ENCODE data around the gene ARHGAP22.

Gene ARHGAP22

GRCh38 chr10:48542471-48543181 lies 62.2 kb downstream of the ARHGAP22 start:
- Histone ChIP-seq H3K9me3 (ENCODE audit: control insufficient read depth, low read length) (no peaks in the 10 kb centered on the region), H3K36me3 (ENCODE audit: control insufficient read depth, insufficient read depth, low read length) (no peaks in the 10 kb centered on the region), H3K27ac (ENCODE audit: low read depth, low read length, severe bottlenecking) (no peak overlapping the region), H3K4me1 (ENCODE audit: control insufficient read depth, insufficient read depth, low read length, poor library complexity, severe bottlenecking) (peaks cover 16% of the 10 kb centered on the region), H3K4me3 (ENCODE audit: extremely low read depth, insufficient read depth, low read length, poor library complexity, severe bottlenecking) (no peak overlapping the region)
- 86 to 95% methylated on average over 3 to 5 of the region's 6 CpGs for WGBS, 2 experiments (ENCODE audit: insufficient coverage in 2 of 2)

GRCh38 chr10:48541144-48541795 lies 63.6 kb downstream of the ARHGAP22 start:
- no peak overlapping the region for H3K4me3 ChIP-seq (ENCODE audit: extremely low read depth, insufficient read depth, low read length, poor library complexity, severe bottlenecking)
- 94 to 98% methylated on average over 7 of the region's 7 CpGs for WGBS, 2 experiments (ENCODE audit: insufficient coverage in 2 of 2)
- H3K27ac ChIP-seq (ENCODE audit: low read depth, low read length, severe bottlenecking), result no peak overlapping the region
- H3K4me1 ChIP-seq (ENCODE audit: control insufficient read depth, insufficient read depth, low read length, poor library complexity, severe bottlenecking), result peaks cover 16% of the 10 kb centered on the region
- H3K9me3 ChIP-seq (ENCODE audit: control insufficient read depth, low read length), result no peaks in the 10 kb centered on the region
- H3K36me3 ChIP-seq (ENCODE audit: control insufficient read depth, insufficient read depth, low read length), result no peaks in the 10 kb centered on the region

- peaks cover 19% of the 10 kb centered on the region for H3K4me1 ChIP-seq (ENCODE audit: control insufficient read depth, insufficient read depth, low read length, poor library complexity, severe bottlenecking)
- no CpG with 5 or more reads among the region's 2 CpGs for WGBS, 2 experiments (ENCODE audit: insufficient coverage in 2 of 2)
- no peaks in the 10 kb centered on the region for H3K36me3 ChIP-seq (ENCODE audit: control insufficient read depth, insufficient read depth, low read length)
- H3K27ac ChIP-seq (ENCODE audit: low read depth, low read length, severe bottlenecking), result no peak overlapping the region
- no peaks in the 10 kb centered on the region for H3K9me3 ChIP-seq (ENCODE audit: control insufficient read depth, low read length)
- no peak overlapping the region for H3K4me3 ChIP-seq (ENCODE audit: extremely low read depth, insufficient read depth, low read length, poor library complexity, severe bottlenecking)
These were observed 66.3 kb downstream of the ARHGAP22 start for GRCh38 chr10:48538611-48539010.

GRCh38 chr10:48536916-48537890 lies 67.7 kb downstream of the ARHGAP22 start:
- H3K9me3 ChIP-seq (ENCODE audit: control insufficient read depth, low read length), result no peaks in the 10 kb centered on the region
- no peak overlapping the region for H3K4me3 ChIP-seq (ENCODE audit: extremely low read depth, insufficient read depth, low read length, poor library complexity, severe bottlenecking)
- no peak overlapping the region for H3K27ac ChIP-seq (ENCODE audit: low read depth, low read length, severe bottlenecking)
- H3K36me3 ChIP-seq (ENCODE audit: control insufficient read depth, insufficient read depth, low read length), result no peaks in the 10 kb centered on the region
- H3K4me1 ChIP-seq (ENCODE audit: control insufficient read depth, insufficient read depth, low read length, poor library complexity, severe bottlenecking), result peaks cover 19% of the 10 kb centered on the region
- 82 to 84% methylated on average over 10 to 11 of the region's 13 CpGs for WGBS, 2 experiments (ENCODE audit: insufficient coverage in 2 of 2)

DNA sequence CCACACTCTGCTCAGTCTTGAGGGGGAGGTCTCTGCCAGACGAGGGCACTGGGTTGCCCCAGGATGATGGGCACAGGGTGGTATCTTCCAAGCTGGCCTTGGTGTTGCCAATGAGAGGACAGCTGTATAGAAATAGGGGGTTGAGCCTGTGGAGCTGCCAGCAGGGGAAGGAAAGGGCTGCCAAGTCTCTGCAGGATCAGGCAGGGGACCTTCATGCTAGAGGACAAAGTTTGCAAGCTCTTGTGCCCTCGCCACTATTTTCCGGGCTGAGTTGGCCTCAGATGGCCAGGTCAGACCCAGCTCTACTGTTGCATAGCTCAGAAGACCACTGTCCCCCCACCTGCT lies 68.7 kb downstream of the ARHGAP22 start:
- WGBS, 2 experiments (ENCODE audit: insufficient coverage in 2 of 2), result 93 to 97% methylated on average over 3 of the region's 3 CpGs

GRCh38 chr10:48535416-48536155 lies 69.3 kb downstream of the ARHGAP22 start:
- Histone ChIP-seq H3K36me3 (ENCODE audit: control insufficient read depth, insufficient read depth, low read length) (no peaks in the 10 kb centered on the region), H3K4me1 (ENCODE audit: control insufficient read depth, insufficient read depth, low read length, poor library complexity, severe bottlenecking) (peaks cover 4% of the 10 kb centered on the region), H3K9me3 (ENCODE audit: control insufficient read depth, low read length) (no peaks in the 10 kb centered on the region), H3K27ac (ENCODE audit: low read depth, low read length, severe bottlenecking) (no peak overlapping the region), H3K4me3 (ENCODE audit: extremely low read depth, insufficient read depth, low read length, poor library complexity, severe bottlenecking) (no peak overlapping the region)
- 83 to 91% methylated on average over 7 to 10 of the region's 12 CpGs for WGBS, 2 experiments (ENCODE audit: insufficient coverage in 2 of 2)

More for the DNA sequence above, 68.7 kb downstream of the ARHGAP22 start:
- Histone ChIP-seq H3K4me1 (ENCODE audit: control insufficient read depth, insufficient read depth, low read length, poor library complexity, severe bottlenecking) (peaks cover 10% of the 10 kb centered on the region), H3K27ac (ENCODE audit: low read depth, low read length, severe bottlenecking) (no peak overlapping the region), H3K9me3 (ENCODE audit: control insufficient read depth, low read length) (no peaks in the 10 kb centered on the region), H3K36me3 (ENCODE audit: control insufficient read depth, insufficient read depth, low read length) (no peaks in the 10 kb centered on the region), H3K4me3 (ENCODE audit: extremely low read depth, insufficient read depth, low read length, poor library complexity, severe bottlenecking) (no peak overlapping the region)

DNA sequence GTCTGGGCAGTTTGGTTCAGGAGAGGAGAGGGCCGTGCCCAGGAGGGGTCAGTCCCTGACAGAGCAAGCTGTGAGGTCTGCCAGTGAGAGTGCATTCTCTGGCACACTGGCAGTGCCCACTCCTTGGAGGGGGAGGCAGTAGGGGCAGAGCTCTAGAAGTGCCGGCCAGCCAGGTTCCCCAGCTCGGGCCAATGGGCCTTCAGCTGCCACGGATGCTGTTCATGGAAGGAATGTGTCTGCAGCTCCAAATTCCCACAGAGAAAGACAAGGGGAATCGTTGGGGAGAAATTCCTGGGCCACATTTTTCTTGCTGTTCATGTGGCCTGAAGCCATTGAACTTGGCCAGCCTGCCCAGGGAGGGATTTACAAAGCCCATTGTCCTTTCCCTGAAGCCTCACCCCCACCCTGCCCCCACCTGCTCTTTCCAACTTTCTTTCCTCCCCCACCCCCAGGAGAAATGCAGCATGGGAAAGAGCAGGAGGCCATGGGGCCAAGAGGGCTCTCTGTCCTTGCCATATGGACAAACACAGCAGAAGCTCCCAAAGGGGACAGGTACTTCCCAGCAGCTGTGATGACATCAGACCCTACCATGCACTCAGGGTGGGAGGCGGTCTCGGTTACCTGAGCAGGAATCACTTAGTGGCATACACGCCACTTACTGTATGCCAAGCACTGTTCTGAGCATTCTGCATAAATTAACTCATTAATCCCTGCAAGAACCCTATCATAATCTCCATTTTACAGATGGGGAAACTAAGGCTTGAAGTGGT lies 70.7 kb downstream of the ARHGAP22 start:
- 54 to 75% methylated on average over 5 to 7 of the region's 8 CpGs for WGBS, 2 experiments (ENCODE audit: insufficient coverage in 2 of 2)
- H3K9me3 ChIP-seq (ENCODE audit: control insufficient read depth, low read length), result no peaks in the 10 kb centered on the region
- no peak overlapping the region for H3K27ac ChIP-seq (ENCODE audit: low read depth, low read length, severe bottlenecking)
- H3K36me3 ChIP-seq (ENCODE audit: control insufficient read depth, insufficient read depth, low read length), result no peaks in the 10 kb centered on the region
- H3K4me3 ChIP-seq (ENCODE audit: extremely low read depth, insufficient read depth, low read length, poor library complexity, severe bottlenecking), result no peak overlapping the region
- peaks cover 3% of the 10 kb centered on the region for H3K4me1 ChIP-seq (ENCODE audit: control insufficient read depth, insufficient read depth, low read length, poor library complexity, severe bottlenecking)

DNA sequence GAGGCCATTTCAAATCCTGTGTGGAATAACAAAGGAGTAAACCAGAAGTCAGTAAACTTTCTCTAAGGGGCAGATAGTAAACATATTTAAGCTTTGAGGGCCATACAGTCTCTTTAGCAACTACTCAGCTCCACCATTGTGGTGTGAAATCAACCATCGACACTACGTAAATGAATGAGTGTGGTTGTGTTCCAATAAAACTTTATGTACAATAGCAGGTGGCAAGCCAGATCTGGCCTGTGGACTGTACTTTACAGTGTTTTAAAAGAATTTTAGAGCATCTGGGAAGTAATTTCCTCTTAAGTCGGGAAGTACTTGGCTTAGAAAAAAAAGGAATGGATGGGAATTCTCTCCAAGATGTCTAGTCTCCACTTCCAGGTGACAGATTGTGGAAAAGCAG lies 71.3 kb downstream of the ARHGAP22 start:
- no peak overlapping the region for H3K4me3 ChIP-seq (ENCODE audit: extremely low read depth, insufficient read depth, low read length, poor library complexity, severe bottlenecking)
- peaks cover 3% of the 10 kb centered on the region for H3K4me1 ChIP-seq (ENCODE audit: control insufficient read depth, insufficient read depth, low read length, poor library complexity, severe bottlenecking)
- H3K27ac ChIP-seq (ENCODE audit: low read depth, low read length, severe bottlenecking), result no peak overlapping the region
- no peaks in the 10 kb centered on the region for H3K9me3 ChIP-seq (ENCODE audit: control insufficient read depth, low read length)
- H3K36me3 ChIP-seq (ENCODE audit: control insufficient read depth, insufficient read depth, low read length), result no peaks in the 10 kb centered on the region
- WGBS, 2 experiments (ENCODE audit: insufficient coverage in 2 of 2), result 50 to 100% methylated on average over 1 of the region's 3 CpGs

DNA sequence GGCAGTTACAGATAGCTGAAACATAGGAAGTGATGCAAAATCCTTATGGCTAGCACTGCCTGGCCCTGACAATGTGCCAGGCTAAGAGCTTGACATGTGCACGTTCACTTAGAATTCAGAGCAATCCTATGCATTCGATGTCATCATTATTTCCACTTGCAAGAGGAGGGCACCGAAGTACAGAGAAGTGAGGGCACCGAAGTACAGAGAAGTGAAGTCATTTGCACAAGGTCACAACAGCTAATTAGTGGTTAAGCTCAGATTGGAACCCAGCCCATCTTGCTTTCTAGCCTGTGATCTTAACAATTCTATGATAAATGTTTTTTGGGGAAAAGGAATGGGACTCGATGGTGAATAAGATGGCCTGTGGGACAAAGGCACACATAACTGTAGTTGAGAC lies 73.4 kb downstream of the ARHGAP22 start:
- H3K27ac ChIP-seq (ENCODE audit: low read depth, low read length, severe bottlenecking), result no peak overlapping the region
- peaks cover 3% of the 10 kb centered on the region for H3K4me1 ChIP-seq (ENCODE audit: control insufficient read depth, insufficient read depth, low read length, poor library complexity, severe bottlenecking)
- 81 to 100% methylated on average over 1 to 4 of the region's 5 CpGs for WGBS, 2 experiments (ENCODE audit: insufficient coverage in 2 of 2)
- no peak overlapping the region for H3K4me3 ChIP-seq (ENCODE audit: extremely low read depth, insufficient read depth, low read length, poor library complexity, severe bottlenecking)
- H3K36me3 ChIP-seq (ENCODE audit: control insufficient read depth, insufficient read depth, low read length), result no peaks in the 10 kb centered on the region
- no peaks in the 10 kb centered on the region for H3K9me3 ChIP-seq (ENCODE audit: control insufficient read depth, low read length)

Measured in mesodermal cell (in vitro differentiated cells).